GM10248 (cell line): ENCODE data around the gene SPTB.

ENCODE experiments used
- CTCF ChIA-PET: fragments of 300-600 bp; sonication (Branson Sonifier 250); formaldehyde crosslinking; extraction: SDS; loops from one replicate; lab custom pipeline; 2021; ENCODE audit warnings: antibody characterized with exemption; lab: Yijun Ruan, JAX
- POLR2A ChIA-PET: fragments of 350-650 bp; sonication (Branson Sonifier 250); formaldehyde crosslinking; extraction: SDS; loops from one replicate; lab custom pipeline; 2020; ENCODE audit warnings: antibody characterized with exemption; lab: Yijun Ruan, JAX
- DNase-seq: peaks from one replicate; pipeline ENCODE4 v3.0.0; 2012; ENCODE audit errors: extremely low spot score
- CTCF ChIP-seq: IDR thresholded peaks from 2 replicates; pipeline ENCODE4 v1.5.1; 2012; ENCODE audit warnings: mild to moderate bottlenecking, low read depth; ENCODE audit errors: extremely low read depth, missing control alignments, control extremely low read depth

SPTB gene

GRCh38 chr14:64747327-64747726 lies 132.4 kb downstream of the SPTB start:
- POLR2A ChIA-PET, result no interaction called here
- no peak for DNase-seq
- TF ChIP-seq CTCF, result no peak
- CTCF ChIA-PET, result interaction anchor here (0.9 to 1.0 kb wide), 2 partner anchors 12 to 18 kb away, joined by 3 read pairs; no protein-coding TSS in a partner anchor

GRCh38 chr14:64746298-64747250 lies 133.1 kb downstream of the SPTB start:
- no peak for TF ChIP-seq CTCF
- ChIA-PET CTCF (interaction anchor here (1.0 to 1.1 kb wide), 2 partner anchors 13 to 18 kb away, joined by 3 to 4 read pairs; no protein-coding TSS in a partner anchor), POLR2A (no interaction called here)
- DNase-seq, result no peak

- no peak for TF ChIP-seq CTCF
- CTCF ChIA-PET, result no interaction called here
- DNase-seq, result no peak
- POLR2A ChIA-PET, result no interaction called here
These were observed 134.1 kb downstream of the SPTB start for GRCh38 chr14:64745511-64746091.

GRCh38 chr14:64743061-64743460 lies 136.6 kb downstream of the SPTB start:
- DNase-seq, result no peak
- ChIA-PET CTCF (no interaction called here), POLR2A (no interaction called here)
- no peak for TF ChIP-seq CTCF

- ChIA-PET CTCF (interaction anchor here (1.1 to 1.5 kb wide), 2 partner anchors 11 to 19 kb away, joined by 3 to 4 read pairs; no protein-coding TSS in a partner anchor), POLR2A (no interaction called here)
- TF ChIP-seq CTCF, result no peak
These were observed 137.7 kb downstream of the SPTB start for GRCh38 chr14:64741961-64742360.

GRCh38 chr14:64741200-64741599 lies 138.5 kb downstream of the SPTB start:
- no peak for DNase-seq
- ChIA-PET POLR2A (no interaction called here), CTCF (interaction anchor here (1.5 kb wide), 1 partner anchor 12 kb away, joined by 4 read pairs; no protein-coding TSS in a partner anchor)
- TF ChIP-seq CTCF, result no peak

More at GRCh38 chr14:64741961-64742360, 137.7 kb downstream of the SPTB start:
- no peak for DNase-seq
